Measurements from ENCODE around the gene USP5.

GRCh38 chr12:6840330-6840729, 11.6 kb upstream of the USP5 start:
- no peak for TF ChIP-seq CTCF (IDR thresholded peaks at IDR 0.05)
- TF ChIP-seq POLR2A (IDR thresholded peaks at IDR 0.05) = no peak

Measured in lower leg skin (tissue), 3 donors.